Gastrocnemius medialis (tissue), 4 donors: Measurements from ENCODE around the gene THRAP3. TPM values are rescaled to one million over a fixed set of nuclear protein-coding genes. Genes with fewer than 3 reads are reported as not detected.
A peak's percentile ranks its signal among the peaks of the same experiment; 100 is the strongest.

Experiments
- ATAC-seq, 2 donors: fragments of 150-250 bp; one replicate each; pipeline ENCODE4 v1.9.1; 2016
- DNase-seq, 2 donors: peaks; one replicate each; pipeline ENCODE4 v3.0.0-alpha.2; 2019
- H3K27ac ChIP-seq, 4 donors: fragments of 200-600 bp; sonication (generic); 1 replicate in 1 of 4; 2 replicates in 3 of 4; pipeline ENCODE4 v1.5.1; 2016 to 2018; ENCODE audit warnings: mild to moderate bottlenecking in 2 of 4, moderate library complexity in 1 of 4
- H3K27me3 ChIP-seq, 3 donors: fragments of 200-600 bp; sonication (generic) in 2 of 3; 1 replicate in 1 of 3; 2 replicates in 2 of 3; pipeline versions ENCODE4 v1.5.1 to v1.6.0; 2016 to 2019; ENCODE audit warnings: mild to moderate bottlenecking in 1 of 3, moderate library complexity in 1 of 3
- H3K36me3 ChIP-seq, 2 donors: fragments of 200-600 bp; sonication (generic) in 1 of 2; one replicate each; pipeline ENCODE4 v1.5.1; 2017 to 2018
- H3K4me1 ChIP-seq, 2 donors: fragments of 200-600 bp; sonication (generic) in 1 of 2; one replicate each; pipeline ENCODE4 v1.5.1; 2016 to 2017; ENCODE audit warnings: mild to moderate bottlenecking in 2 of 2
- H3K4me3 ChIP-seq, 4 donors: fragments of 200-600 bp; sonication (generic) in 3 of 4; 1 replicate in 1 of 4; 2 replicates in 3 of 4; pipeline ENCODE4 v1.5.1; 2016 to 2019; ENCODE audit warnings: mild to moderate bottlenecking in 2 of 4
- H3K9me3 ChIP-seq, 3 donors: fragments of 200-600 bp; sonication (generic) in 2 of 3; 1 replicate in 1 of 3; 2 replicates in 2 of 3; pipeline ENCODE4 v1.5.1; 2016 to 2019
- CTCF ChIP-seq, 5 experiments: fragments of 450-650 bp in 3 of 5; fragments of 200-600 bp in 2 of 5; sonication (generic) in 2 of 5; IDR thresholded peaks in 4 of 5; conservative IDR thresholded peaks in 1 of 5; 1 replicate in 4 of 5; 2 replicates in 1 of 5; pipeline ENCODE4 v1.5.1; 2016 to 2019; ENCODE audit warnings: antibody characterized with exemption in 5 of 5, mild to moderate bottlenecking in 3 of 5, moderate library complexity in 3 of 5
- POLR2A ChIP-seq, 2 donors: fragments of 450-650 bp; IDR thresholded peaks; one replicate each; pipeline ENCODE4 v1.6.1; 2017; ENCODE audit warnings: antibody characterized with exemption in 2 of 2, mild to moderate bottlenecking in 2 of 2, moderate library complexity in 2 of 2
- in situ Hi-C, 4 donors: fragments of 200-750 bp; cut with MboI; loops; one replicate each; pipeline versions ENCODE4 v1.15.0 to v1.8.0; 2017; ENCODE audit warnings: low sequenced_read_pairs in 4 of 4
- intact Hi-C: fragments of 100-400 bp; cut with DNase I; formaldehyde crosslinking; loops from one replicate; pipeline ENCODE4 v1.15.1; 2023; ENCODE audit warnings: low total_unique reads
- total RNA-seq, 4 donors: library from RNA; depleted of rRNA; stranded (reverse); fragments of >200 nt; gene quantifications; one replicate each; pipeline versions ENCODE4 v1.1.0 to v1.2.3, GENCODE V29; 2016

Gene THRAP3, protein sequence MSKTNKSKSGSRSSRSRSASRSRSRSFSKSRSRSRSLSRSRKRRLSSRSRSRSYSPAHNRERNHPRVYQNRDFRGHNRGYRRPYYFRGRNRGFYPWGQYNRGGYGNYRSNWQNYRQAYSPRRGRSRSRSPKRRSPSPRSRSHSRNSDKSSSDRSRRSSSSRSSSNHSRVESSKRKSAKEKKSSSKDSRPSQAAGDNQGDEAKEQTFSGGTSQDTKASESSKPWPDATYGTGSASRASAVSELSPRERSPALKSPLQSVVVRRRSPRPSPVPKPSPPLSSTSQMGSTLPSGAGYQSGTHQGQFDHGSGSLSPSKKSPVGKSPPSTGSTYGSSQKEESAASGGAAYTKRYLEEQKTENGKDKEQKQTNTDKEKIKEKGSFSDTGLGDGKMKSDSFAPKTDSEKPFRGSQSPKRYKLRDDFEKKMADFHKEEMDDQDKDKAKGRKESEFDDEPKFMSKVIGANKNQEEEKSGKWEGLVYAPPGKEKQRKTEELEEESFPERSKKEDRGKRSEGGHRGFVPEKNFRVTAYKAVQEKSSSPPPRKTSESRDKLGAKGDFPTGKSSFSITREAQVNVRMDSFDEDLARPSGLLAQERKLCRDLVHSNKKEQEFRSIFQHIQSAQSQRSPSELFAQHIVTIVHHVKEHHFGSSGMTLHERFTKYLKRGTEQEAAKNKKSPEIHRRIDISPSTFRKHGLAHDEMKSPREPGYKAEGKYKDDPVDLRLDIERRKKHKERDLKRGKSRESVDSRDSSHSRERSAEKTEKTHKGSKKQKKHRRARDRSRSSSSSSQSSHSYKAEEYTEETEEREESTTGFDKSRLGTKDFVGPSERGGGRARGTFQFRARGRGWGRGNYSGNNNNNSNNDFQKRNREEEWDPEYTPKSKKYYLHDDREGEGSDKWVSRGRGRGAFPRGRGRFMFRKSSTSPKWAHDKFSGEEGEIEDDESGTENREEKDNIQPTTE
- total RNA-seq = 100 to 1,000 TPM in 3 of 4 donors, 10 to 100 TPM in 1; 88.2 to 174 (median 146) TPM

DNA sequence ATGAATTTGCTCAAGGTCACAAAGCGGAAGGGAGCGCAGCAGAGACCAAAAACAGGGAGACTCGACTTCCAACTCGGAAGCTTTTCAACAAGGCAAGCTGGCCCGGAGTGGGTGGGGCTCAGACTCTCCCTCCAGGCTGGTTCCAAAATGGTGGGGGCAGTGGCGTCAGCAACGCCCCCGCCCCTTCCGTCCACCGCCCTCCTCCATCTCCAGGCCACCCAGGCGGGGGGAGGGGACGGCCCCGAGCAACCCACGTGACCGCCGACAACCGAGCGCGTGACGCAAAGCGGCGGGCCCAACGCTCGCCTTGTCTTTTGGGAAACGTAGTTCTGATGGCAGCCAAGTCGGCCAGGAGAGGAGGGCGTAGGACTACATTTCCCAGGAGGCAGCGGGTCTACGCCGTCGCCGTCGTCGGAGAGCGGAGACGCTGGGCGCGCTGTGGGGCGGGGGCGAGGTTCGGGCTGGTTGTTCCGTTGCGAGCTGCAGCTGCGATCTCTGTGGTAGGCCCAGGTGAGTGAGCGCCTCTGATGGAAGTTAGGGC is at the start of gene THRAP3:
THRAP3 (plus strand) TSS at position 448 of the 541 bp plus-strand sequence. CDS start 58,121 bp downstream, outside the sequence.
- intact Hi-C loops = loop anchor here (1.0 to 2.0 kb wide), 2 partner anchors 57 to 75 kb away; partner anchors contain the start of gene TRAPPC3
- no peaks in the 10 kb centered on the region for H3K27me3 ChIP-seq
- H3K27ac ChIP-seq = peak within 1 kb of the TSS; percentile 94 to 99 (median 98)
- peak; percentile 85 to 86 for ATAC-seq
- peaks cover 0 to 13% of the 10 kb centered on the region in 2 donors for H3K36me3 ChIP-seq
- H3K4me1 ChIP-seq = peaks cover 38 to 51% of the 10 kb centered on the region in 2 donors
- in situ Hi-C loops = no loop called here
- peak; percentile 99 to 100 for DNase-seq
- TF ChIP-seq POLR2A (IDR thresholded peaks at IDR 0.05) = peak; percentile 99 to 100
- no peak for TF ChIP-seq CTCF (IDR thresholded peaks at IDR 0.05 in 4 of 5, conservative IDR thresholded peaks at IDR 0.05 in 1 of 5)
- H3K9me3 ChIP-seq = no peaks in the 10 kb centered on the region
- H3K4me3 ChIP-seq = peak within 1 kb of the TSS; percentile 69 to 97 (median 90)

- peaks cover 68 to 76% of the 10 kb centered on the region in 2 donors for H3K4me1 ChIP-seq
- peak in 1 of 2 donors; percentile 4 for ATAC-seq
- in situ Hi-C loops = loop anchor here in 1 of 4 donors (25.0 kb wide), 1 partner anchor 113 kb away; no protein-coding TSS in a partner anchor
Measured at GRCh38 chr1:36174713-36175112, 49.5 kb upstream of the THRAP3 start.

GRCh38 chr1:36175137-36176095 is 48.8 kb upstream of the THRAP3 start:
- Histone ChIP-seq H3K9me3 (no peaks in the 10 kb centered on the region), H3K36me3 (peaks cover 0 to 81% of the 10 kb centered on the region in 2 donors), H3K4me3 (peak overlapping the region in 2 of 4 donors; percentile 16 to 22), H3K27ac (peak overlapping the region; percentile 97 to 100 (median 99)), H3K4me1 (peaks cover 61 to 69% of the 10 kb centered on the region in 2 donors), H3K27me3 (no peaks in the 10 kb centered on the region)
- in situ Hi-C loops (loop anchor here in 1 of 4 donors (25.0 kb wide), 1 partner anchor 112 kb away; no protein-coding TSS in a partner anchor), intact Hi-C loops (loop anchor here (1.0 kb wide), 1 partner anchor 26 kb away; the partner anchor contains the start of gene TRAPPC3)
- DNase-seq (peak; percentile 87 to 94), ATAC-seq (peak; percentile 93)
- peak; percentile 80 to 85 for TF ChIP-seq POLR2A (IDR thresholded peaks at IDR 0.05)
- TF ChIP-seq CTCF (IDR thresholded peaks at IDR 0.05 in 4 of 5, conservative IDR thresholded peaks at IDR 0.05 in 1 of 5) = no peak

More at GRCh38 chr1:36174713-36175112, 49.5 kb upstream of the THRAP3 start:
- TF ChIP-seq POLR2A (IDR thresholded peaks at IDR 0.05) (no peak), CTCF (IDR thresholded peaks at IDR 0.05 in 4 of 5, conservative IDR thresholded peaks at IDR 0.05 in 1 of 5) (no peak)
- H3K36me3 ChIP-seq = peaks cover 0 to 74% of the 10 kb centered on the region in 2 donors
- DNase-seq = no peak
- intact Hi-C loops = loop anchor here (1.0 kb wide), 1 partner anchor 25 kb away; the partner anchor contains the start of gene TRAPPC3
- no peaks in the 10 kb centered on the region for H3K27me3 ChIP-seq
- no peaks in the 10 kb centered on the region for H3K9me3 ChIP-seq
- H3K4me3 ChIP-seq = no peak overlapping the region
- peak overlapping the region; percentile 97 to 100 (median 99) for H3K27ac ChIP-seq
